ENCODE results near the gene TBX22.
"Not testable (repeated sequence)": the region's sequence is repeated elsewhere in the genome, so short reads cannot be mapped to it uniquely, and the experiment has no call there.

The TBX22 gene, protein sequence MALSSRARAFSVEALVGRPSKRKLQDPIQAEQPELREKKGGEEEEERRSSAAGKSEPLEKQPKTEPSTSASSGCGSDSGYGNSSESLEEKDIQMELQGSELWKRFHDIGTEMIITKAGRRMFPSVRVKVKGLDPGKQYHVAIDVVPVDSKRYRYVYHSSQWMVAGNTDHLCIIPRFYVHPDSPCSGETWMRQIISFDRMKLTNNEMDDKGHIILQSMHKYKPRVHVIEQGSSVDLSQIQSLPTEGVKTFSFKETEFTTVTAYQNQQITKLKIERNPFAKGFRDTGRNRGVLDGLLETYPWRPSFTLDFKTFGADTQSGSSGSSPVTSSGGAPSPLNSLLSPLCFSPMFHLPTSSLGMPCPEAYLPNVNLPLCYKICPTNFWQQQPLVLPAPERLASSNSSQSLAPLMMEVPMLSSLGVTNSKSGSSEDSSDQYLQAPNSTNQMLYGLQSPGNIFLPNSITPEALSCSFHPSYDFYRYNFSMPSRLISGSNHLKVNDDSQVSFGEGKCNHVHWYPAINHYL

DNA sequence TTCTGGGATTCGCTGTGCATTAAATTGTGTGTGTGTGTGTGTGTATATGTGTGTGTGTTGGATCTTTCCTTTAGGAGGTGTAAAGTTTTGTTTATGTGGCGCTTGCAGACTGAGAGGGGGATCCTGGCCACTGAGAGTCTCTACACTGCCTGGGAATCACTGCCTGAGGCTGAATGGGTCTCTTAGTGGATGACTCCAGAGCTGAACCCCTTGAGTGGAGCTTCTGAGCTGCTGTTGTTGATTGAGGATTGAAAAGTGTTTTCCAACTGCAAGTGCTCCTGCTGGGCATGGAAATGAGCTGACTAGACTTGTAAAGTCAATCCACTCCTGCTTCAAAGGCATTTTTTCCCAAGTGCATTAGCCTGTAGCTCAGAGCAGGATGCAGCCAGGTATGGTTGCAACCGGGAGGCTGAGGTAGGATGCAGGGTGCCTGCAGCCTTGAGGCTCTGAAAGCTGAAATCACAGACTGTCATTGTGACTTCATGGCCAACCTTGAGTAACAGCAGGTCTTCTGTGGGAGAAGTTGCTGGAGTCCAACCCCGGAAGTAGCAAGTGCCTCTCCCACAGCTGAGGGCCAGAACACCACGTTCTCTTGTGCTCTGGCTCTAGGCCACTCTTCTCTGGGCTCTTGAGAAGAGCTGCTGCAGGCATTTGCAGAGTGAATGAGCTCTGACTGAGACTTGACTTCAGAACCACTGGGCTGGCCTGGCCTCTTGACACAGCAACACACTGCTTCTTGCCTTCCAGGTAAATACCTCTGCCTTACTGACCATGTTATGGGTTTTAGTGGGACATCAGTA, at the start of gene TBX22:
TSS of gene TBX22 (plus strand) at position 613 of the 800 bp plus-strand sequence. CDS start 7,517 bp downstream, outside the sequence.
- no peak for DNase-seq

DNA sequence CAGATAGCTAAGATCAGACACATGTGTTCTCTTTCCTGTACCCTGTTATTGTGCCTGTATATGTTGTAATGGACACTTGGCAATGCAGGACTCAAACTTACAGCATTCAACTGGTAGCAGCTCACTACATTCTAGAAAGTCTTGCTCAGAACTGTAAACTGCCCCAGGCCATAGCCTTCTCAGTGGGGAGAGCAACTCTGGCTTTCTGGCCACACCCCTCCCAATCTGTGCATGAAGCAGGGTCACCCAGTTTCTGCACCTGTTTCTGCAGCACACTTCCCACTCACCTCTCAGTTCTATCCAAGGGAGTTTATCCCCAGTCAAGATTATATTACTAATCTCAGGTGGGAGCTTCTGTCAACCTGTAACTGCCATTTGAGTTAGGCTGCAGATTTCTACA, 38.9 kb upstream of the TBX22 start:
- DNase-seq: no peak

DNA sequence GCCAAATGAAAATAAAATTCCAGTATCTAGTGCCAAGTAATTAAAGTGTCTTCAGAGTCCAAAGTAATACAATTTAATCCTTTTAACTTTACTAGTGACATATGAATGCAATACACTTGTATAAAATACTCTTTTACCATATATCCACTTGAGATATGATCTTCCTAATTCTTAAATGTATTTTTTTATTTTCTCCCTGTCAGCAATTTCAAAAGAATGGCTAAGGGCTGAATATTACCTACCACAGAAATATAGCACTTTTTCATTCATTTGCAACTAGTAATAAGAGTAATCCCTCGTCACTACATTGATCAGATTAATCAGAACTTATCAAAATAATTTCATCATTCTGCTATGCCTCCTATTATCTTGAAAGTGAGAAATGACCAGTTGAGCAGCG, 10.1 kb upstream of the TBX22 start:
- no peak for DNase-seq

DNA sequence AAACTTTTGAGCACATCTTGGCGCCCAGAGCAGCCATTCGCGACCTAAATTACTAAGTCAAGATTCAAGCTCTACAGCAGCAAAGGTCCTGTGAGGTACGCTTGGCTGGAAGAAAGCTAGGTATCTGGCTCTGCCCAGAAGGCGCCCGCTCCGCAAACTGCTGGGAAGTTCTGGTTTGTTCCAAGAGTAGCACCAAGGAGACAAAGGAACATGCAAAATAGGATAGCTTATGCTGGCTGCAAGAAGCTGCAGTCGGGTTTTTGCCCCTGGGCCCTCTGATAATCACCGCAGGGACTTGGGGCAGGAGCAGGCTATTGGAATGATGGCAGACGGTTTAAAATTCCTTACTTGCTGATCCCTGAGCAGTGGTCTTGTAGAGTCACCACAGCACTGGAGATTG, 3.0 kb upstream of the TBX22 start:
- no peak for DNase-seq

DNA sequence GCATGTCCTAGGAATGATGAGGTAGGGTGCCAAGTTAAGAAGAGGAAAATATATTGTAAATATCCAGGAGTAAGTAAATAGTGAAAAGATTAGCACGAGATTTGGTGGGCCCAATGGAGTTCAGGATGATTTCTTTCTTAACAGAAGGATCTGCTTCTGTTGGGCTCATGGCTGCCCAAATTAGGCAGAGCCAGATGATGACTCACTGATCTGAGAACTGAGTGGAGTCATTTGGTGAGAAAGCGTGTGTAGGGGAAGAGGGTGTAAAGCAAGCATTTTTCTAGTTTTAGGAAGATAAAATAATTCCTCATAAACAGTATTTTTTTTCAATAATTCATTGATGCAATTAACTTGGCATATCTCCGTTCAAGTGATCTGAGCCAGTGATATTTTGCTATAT, 1.6 kb downstream of the TBX22 start:
- DNase-seq: no peak

DNA sequence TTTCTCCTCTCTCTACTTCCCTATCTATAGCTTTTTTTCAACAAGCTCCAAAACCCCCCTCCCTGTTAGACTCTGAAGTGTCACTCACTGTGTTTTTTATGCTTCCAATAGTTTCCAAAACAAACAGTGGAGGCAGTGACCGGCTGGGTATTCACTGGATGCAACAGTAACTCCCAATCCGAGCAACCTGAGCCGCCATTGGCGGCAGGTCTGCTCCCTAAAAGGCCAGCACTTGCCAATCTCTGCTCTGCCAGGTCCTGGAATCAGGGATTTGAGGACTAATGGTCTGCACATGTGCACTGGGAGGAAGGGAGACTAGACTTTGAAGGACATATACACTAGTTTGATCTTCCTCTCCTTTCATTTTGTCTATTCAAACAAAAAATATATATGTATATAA, 7.1 kb downstream of the TBX22 start:
- no peak for DNase-seq

DNA sequence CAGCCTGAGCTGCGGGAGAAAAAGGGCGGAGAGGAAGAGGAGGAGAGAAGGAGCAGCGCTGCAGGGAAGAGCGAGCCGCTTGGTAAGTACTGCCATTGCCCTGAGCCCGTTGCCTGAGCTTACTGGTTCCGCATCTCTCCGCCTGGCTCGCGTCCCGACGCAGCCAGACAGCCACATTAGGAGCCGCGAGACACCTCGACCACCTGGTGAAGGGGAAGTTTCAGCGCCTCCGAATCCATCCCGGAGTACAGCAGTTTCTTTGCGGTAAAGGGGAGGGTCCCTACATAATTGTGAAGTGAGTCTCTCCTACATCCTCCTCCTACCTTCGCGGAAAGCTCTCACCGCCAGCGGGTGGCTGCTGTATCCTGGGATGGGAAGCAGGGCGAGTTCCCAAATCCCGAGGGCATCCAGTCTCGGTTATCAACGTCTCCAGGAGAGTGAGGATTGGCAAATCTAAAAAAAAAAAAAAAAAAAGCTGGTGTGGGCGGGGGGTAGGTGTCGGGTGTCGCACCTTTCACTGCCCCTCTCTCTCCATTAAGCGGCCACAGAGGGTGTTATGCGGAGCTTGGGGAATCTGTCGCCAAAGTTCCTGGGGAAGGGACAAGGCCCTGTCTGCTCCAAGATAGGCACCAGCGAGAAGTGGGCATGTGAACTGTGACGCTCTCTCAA, 7.9 kb downstream of the TBX22 start:
- no peak for DNase-seq

DNA sequence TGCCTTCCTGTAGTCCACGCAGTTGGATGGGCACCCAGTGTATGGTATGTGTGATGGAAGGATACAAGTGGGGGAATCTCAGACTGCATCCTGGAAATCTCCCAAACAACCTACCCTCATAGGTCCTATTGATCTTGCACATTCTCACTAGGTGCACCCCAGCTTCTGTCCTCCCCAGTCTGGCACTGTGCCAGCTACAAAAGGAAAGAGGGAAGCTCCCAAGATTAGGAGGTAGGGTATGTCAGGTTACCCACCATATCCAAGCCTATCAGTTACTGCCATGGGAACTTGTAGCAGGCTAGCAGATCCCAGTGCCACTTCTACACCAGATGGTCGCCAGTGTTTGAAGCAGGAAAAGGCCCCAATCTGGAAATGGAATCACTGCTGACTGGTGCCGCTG, 11.6 kb downstream of the TBX22 start:
- no peak for DNase-seq

DNA sequence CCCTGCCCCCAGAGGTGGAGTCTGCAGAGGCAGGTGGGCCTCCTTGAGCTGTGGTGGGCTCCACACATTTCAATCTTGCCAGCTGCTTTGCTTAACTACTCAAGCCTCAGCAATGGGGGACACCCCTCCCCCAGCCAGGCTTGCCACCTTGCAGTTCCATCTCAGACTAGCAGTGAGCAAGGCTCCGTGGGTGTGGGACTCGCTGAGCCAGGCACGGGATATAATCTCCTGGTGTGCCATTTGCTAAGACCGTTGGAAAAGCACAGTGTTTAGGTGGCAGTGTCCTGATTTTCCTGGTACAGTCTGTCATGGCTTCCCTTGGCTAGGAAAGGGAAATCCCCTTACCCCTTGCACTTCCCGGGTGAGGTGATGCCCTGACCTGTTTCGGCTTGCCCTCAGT, 51.6 kb downstream of the TBX22 start:
- DNase-seq: not testable (repeated sequence)

DNA sequence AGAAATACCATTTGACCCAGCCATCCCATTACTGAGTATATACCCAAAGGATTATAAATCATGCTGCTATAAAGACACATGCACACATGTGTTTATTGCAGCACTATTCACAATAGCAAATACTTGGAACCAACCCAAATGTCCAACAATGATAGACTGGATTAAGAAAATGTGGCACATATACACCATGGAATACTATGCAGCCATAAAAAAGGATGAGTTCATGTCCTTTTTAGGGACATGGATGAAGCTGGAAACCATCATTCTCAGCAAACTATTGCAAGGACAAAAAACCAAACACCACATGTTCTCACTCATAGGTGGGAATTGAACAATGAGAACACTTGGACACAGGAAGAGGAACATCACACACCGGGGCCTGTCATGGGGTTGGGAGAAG, 61.1 kb downstream of the TBX22 start:
- not testable (repeated sequence) for DNase-seq

Measured in NCI-H1694 treated with DMSO at 0.1 percent for 48 hours (cell line).